ENCODE measurements around the gene CTAG1B.
"Not testable (repeated sequence)": the region's sequence is repeated elsewhere in the genome, so short reads cannot be mapped to it uniquely, and the experiment has no call there.

The CTAG1B gene

DNA sequence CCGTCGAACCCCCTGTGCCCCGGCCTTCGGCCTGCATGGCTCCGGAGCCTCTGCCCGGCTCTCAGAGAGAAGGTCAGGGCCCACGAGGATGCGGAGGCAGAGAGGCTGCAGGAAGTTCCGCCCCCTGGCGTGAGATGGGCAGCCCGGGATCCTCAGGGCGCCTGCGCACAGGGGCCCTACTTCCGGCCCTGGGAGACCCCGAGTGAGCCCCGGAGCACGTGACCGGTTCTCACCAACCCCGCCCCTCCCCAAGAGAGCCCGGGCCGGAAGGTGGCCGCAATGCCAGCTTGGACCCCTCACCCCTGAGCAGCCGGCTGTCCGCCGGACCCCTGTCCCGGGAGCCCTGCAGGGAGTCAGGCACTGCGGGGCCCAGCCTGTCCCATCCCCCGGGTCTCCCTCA is at the start of gene CTAG1B:
Gene CTAG1B, minus strand, starts transcription at position 101 of the 400 bp plus-strand sequence. Its CDS starts 64 bp downstream, at position 37.
- not testable (repeated sequence) for H3K27ac ChIP-seq

GRCh38 chrX:154661899-154662298 is 42.8 kb upstream of the CTAG1B start:
- H3K27ac ChIP-seq: no peak overlapping the region
- TF ChIP-seq, protein P1, sequence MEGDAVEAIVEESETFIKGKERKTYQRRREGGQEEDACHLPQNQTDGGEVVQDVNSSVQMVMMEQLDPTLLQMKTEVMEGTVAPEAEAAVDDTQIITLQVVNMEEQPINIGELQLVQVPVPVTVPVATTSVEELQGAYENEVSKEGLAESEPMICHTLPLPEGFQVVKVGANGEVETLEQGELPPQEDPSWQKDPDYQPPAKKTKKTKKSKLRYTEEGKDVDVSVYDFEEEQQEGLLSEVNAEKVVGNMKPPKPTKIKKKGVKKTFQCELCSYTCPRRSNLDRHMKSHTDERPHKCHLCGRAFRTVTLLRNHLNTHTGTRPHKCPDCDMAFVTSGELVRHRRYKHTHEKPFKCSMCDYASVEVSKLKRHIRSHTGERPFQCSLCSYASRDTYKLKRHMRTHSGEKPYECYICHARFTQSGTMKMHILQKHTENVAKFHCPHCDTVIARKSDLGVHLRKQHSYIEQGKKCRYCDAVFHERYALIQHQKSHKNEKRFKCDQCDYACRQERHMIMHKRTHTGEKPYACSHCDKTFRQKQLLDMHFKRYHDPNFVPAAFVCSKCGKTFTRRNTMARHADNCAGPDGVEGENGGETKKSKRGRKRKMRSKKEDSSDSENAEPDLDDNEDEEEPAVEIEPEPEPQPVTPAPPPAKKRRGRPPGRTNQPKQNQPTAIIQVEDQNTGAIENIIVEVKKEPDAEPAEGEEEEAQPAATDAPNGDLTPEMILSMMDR (conservative IDR thresholded peaks at IDR 0.05): no peak

GRCh38 chrX:154661170-154661569 is 42.1 kb upstream of the CTAG1B start:
- no peak overlapping the region for H3K27ac ChIP-seq
- TF ChIP-seq, protein P1 (conservative IDR thresholded peaks at IDR 0.05): no peak

GRCh38 chrX:154660541-154660940 is 41.5 kb upstream of the CTAG1B start:
- H3K27ac ChIP-seq: no peak overlapping the region
- TF ChIP-seq, protein P1 (conservative IDR thresholded peaks at IDR 0.05): no peak

DNA sequence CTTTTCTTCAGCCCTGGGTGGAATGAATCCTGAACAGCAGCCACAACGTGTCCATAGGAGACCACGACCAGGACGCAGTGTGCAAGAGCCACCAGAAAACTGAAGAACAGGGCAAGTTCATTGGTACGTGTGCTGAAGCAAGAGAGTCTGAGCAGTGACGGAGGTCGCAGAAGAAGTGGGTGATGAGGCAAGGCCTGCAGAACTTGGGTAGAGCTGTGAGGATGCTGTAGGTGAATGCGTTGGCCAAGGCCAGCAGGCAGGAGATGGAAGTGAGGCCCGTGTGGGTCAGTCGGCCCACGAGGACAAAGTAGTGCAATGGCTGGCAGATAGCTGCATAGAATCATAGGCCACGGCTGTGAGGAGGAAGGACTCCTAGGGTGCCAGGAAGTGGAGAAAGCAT is 39.9 kb upstream of the CTAG1B start:
- H3K27ac ChIP-seq: no peak overlapping the region
- TF ChIP-seq, protein P1 (conservative IDR thresholded peaks at IDR 0.05): no peak

DNA sequence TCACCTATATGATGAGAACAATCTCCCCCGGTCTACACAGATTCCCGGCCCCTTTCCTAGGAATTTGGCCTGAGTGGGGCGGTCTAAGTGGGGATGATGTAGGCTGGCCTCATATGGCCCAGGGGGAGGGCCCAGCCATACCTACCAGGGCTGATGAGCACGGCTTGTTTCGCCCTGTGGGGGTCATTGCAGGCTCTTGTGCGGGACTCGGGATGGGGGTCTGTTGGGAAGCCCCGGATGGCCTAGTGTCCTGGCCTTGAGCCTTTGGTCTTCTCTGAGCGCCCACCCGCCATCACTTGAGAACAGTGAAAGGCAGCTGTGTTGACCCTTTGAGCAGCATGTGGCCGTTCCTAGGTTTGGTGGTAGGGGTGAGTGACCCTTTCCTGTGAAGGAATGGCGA is 39.1 kb upstream of the CTAG1B start:
- TF ChIP-seq, protein P1 (conservative IDR thresholded peaks at IDR 0.05): no peak
- H3K27ac ChIP-seq: no peak overlapping the region

DNA sequence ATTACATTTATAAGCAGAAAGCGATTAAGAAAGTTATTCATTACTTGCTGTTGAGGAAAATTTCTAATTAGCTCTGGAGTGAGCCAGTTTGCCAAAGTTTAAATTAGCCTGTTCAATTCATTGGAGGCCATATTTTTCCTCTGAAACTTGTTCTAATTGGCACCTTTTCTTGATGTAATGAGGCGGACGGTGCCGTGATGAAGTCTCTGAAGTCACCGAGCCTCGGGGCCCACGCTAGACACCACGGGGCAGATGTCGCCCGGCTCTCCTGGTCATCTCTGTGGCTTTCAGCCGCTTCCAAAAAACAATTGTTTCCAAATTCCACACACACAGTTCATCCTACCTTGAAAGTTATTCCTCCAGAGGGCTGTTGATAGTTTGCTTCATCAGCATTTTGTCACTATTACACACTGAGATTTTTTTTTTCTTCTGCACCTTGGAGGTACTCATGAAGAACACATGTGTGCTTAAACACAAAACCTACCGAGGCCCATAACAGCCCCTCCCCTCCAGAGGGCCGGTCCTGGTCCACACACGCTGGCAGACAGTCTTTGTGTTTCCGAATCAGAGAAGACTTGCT is 38.2 kb upstream of the CTAG1B start:
- H3K27ac ChIP-seq: no peak overlapping the region
- TF ChIP-seq, protein P1 (conservative IDR thresholded peaks at IDR 0.05): no peak

DNA sequence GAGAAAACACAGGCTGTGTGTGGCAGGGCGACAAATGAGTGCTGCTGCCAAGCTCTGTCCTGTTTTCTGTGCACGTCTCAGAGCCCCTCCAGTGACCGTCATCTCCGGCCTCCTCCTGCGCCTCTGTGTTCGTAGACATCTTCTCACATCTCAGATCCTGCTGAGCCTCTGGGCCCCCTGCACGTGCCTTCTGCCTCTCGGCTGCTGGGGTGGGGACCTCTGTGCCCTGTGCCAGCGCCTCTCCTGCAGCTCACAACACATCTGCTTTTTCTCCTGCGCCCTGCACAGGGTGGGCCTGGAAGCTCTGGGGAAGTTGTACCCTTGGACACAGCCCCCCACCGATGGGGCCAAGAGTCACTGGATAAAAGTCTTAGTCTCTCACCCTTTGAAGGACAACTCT is 36.7 kb upstream of the CTAG1B start:
- TF ChIP-seq, protein P1 (conservative IDR thresholded peaks at IDR 0.05): no peak
- no peak overlapping the region for H3K27ac ChIP-seq
